IMR-90 (cell line): ENCODE measurements around the gene FOXI1. TPM values are rescaled to one million over a fixed set of nuclear protein-coding genes. Genes with fewer than 3 reads are reported as not detected.

ENCODE experiments used
- ATAC-seq: fragments of 200-7000 bp; cut with Tn5 transposase; 2 replicates; pipeline ENCODE4 v1.9.1; 2020; ENCODE audit warnings: low read depth, mild to moderate bottlenecking, moderate library complexity
- BruUV-seq: library from RNA; stranded (reverse); fragments of 400-500 nt; replicated peaks from 2 replicates; lab custom pipeline; 2021; lab: Mats Ljungman, UMichigan
- CTCF ChIA-PET: fragments of 300-600 bp; formaldehyde crosslinking; extraction: SDS; loops from one replicate; lab custom pipeline; 2021; ENCODE audit warnings: antibody characterized with exemption; lab: Yijun Ruan, JAX
- POLR2A ChIA-PET: fragments of 300-600 bp; sonication (Branson Sonifier 250); formaldehyde crosslinking; loops from one replicate; lab custom pipeline; 2022; ENCODE audit warnings: antibody characterized with exemption; ENCODE audit not compliant: unreplicated experiment; lab: Charles Lee
- DNase-seq: peaks from one replicate; pipeline ENCODE4 v3.0.0; 2013
- H2AFZ ChIP-seq: replicated peaks from 2 replicates; pipeline ENCODE3; 2013; ENCODE audit warnings: low read length, mild to moderate bottlenecking; ENCODE audit not compliant: poor library complexity
- H2AK5ac ChIP-seq: 2 replicates; pipeline ENCODE4 v1.6.1; 2013; ENCODE audit warnings: low read depth, low read length, inconsistent platforms
- H2AK9ac ChIP-seq: replicated peaks from 2 replicates; pipeline ENCODE3; 2013; ENCODE audit warnings: mild to moderate bottlenecking, low read depth, low read length, moderate library complexity; ENCODE audit not compliant: poor library complexity
- H2BK120ac ChIP-seq: 2 replicates; pipeline ENCODE4 v1.6.1; 2013; ENCODE audit warnings: low read depth, low read length, inconsistent platforms
- H2BK15ac ChIP-seq: 3 replicates; pipeline ENCODE4 v1.6.1; 2013; ENCODE audit warnings: low read depth, low read length, inconsistent platforms
- H2BK20ac ChIP-seq: 2 replicates; pipeline ENCODE4 v1.6.1; 2013; ENCODE audit warnings: low read depth, mild to moderate bottlenecking, inconsistent platforms, low read length, moderate library complexity
- H2BK5ac ChIP-seq: 2 replicates; pipeline ENCODE4 v1.6.1; 2013; ENCODE audit warnings: mild to moderate bottlenecking, low read depth, low read length, inconsistent platforms; ENCODE audit not compliant: poor library complexity, severe bottlenecking
- H3K14ac ChIP-seq: replicated peaks from 2 replicates; pipeline ENCODE4 v1.6.1; 2013; ENCODE audit warnings: low read depth, low read length, inconsistent platforms
- H3K18ac ChIP-seq: 2 replicates; pipeline ENCODE4 v1.6.1; 2013; ENCODE audit warnings: low read depth, low read length, control low read depth
- H3K23ac ChIP-seq: 2 replicates; pipeline ENCODE4 v1.6.1; 2013; ENCODE audit warnings: low read depth, low read length, inconsistent platforms
- H3K27ac ChIP-seq: 2 replicates; pipeline ENCODE4 v1.5.1; 2013; ENCODE audit warnings: mild to moderate bottlenecking, control low read depth, low read length; ENCODE audit not compliant: insufficient read depth
- H3K27me3 ChIP-seq: 2 replicates; pipeline ENCODE4 v1.6.1; 2013; ENCODE audit warnings: low read length; ENCODE audit not compliant: control insufficient read depth, insufficient read depth
- H3K36me3 ChIP-seq: 2 replicates; pipeline ENCODE4 v1.6.1; 2013; ENCODE audit warnings: low read length, mixed read lengths; ENCODE audit not compliant: control insufficient read depth, insufficient read depth
- H3K4ac ChIP-seq: 2 replicates; pipeline ENCODE4 v1.6.1; 2013; ENCODE audit warnings: low read depth, low read length, inconsistent platforms
- H3K4me1 ChIP-seq: 2 replicates; pipeline ENCODE4 v1.6.1; 2013; ENCODE audit warnings: low read length, mixed read lengths; ENCODE audit not compliant: control insufficient read depth, insufficient read depth
- H3K4me2 ChIP-seq: 2 replicates; pipeline ENCODE4 v1.6.1; 2013; ENCODE audit warnings: low read depth, mild to moderate bottlenecking, control low read depth, low read length, moderate library complexity
- H3K4me3 ChIP-seq: 2 replicates; pipeline ENCODE4 v1.5.1; 2013; ENCODE audit warnings: low read depth, mild to moderate bottlenecking, control low read depth, low read length, moderate library complexity; ENCODE audit not compliant: insufficient read depth
- H3K56ac ChIP-seq: 2 replicates; pipeline ENCODE4 v1.6.1; 2013; ENCODE audit warnings: low read length, inconsistent platforms; ENCODE audit not compliant: insufficient read depth; ENCODE audit errors: extremely low read depth
- H3K79me1 ChIP-seq, 2 experiments: 2 replicates each; pipeline ENCODE4 v1.6.1; 2013; ENCODE audit warnings: low read length in 2 of 2, inconsistent platforms in 1 of 2, low read depth in 1 of 2
- H3K9ac ChIP-seq: 2 replicates; pipeline ENCODE4 v1.6.1; 2013; ENCODE audit warnings: low read depth, low read length, control low read depth
- H3K9me1 ChIP-seq: 2 replicates; pipeline ENCODE4 v1.6.1; 2013; ENCODE audit warnings: low read length, inconsistent platforms; ENCODE audit not compliant: insufficient read depth
- H3K9me3 ChIP-seq: 2 replicates; pipeline ENCODE4 v1.6.1; 2013; ENCODE audit warnings: low read length; ENCODE audit not compliant: control insufficient read depth, insufficient read depth
- H4K20me1 ChIP-seq: 2 replicates; pipeline ENCODE4 v1.6.1; 2013; ENCODE audit warnings: low read length, inconsistent platforms; ENCODE audit not compliant: insufficient read depth
- H4K5ac ChIP-seq: 2 replicates; pipeline ENCODE4 v1.6.1; 2013; ENCODE audit warnings: mild to moderate bottlenecking, low read depth, low read length, control low read depth
- H4K8ac ChIP-seq, 2 experiments: 2 replicates each; pipeline ENCODE4 v1.6.1; 2013; ENCODE audit warnings: low read depth in 2 of 2, low read length in 2 of 2, control low read depth in 1 of 2, inconsistent platforms in 1 of 2
- H4K91ac ChIP-seq: 2 replicates; pipeline ENCODE4 v1.6.1; 2013; ENCODE audit warnings: low read depth, low read length, inconsistent platforms; ENCODE audit not compliant: insufficient read depth
- CHD1 ChIP-seq: IDR thresholded peaks from 2 replicates; pipeline ENCODE4 v1.6.1; 2012; ENCODE audit warnings: low read depth, low read length, improper control_type of control experiment
- FOS ChIP-seq: fragments of 150-350 bp; IDR thresholded peaks from 2 replicates; pipeline ENCODE4 v1.6.1; 2016; ENCODE audit warnings: low read depth, low read length
- MAFK ChIP-seq: IDR thresholded peaks from 2 replicates; pipeline ENCODE4 v1.6.1; 2012; ENCODE audit warnings: low read depth, low read length, improper control_type of control experiment
- POLR2A ChIP-seq: IDR thresholded peaks from 2 replicates; pipeline ENCODE4 v1.6.1; 2012; ENCODE audit warnings: mild to moderate bottlenecking, low read depth, low read length
- RFX5 ChIP-seq: IDR thresholded peaks from 2 replicates; pipeline ENCODE4 v1.8.0; 2012; ENCODE audit warnings: low read depth, mild to moderate bottlenecking, low read length, moderate library complexity
- SMC3 ChIP-seq: fragments of 150-350 bp; IDR thresholded peaks from 2 replicates; pipeline ENCODE4 v1.6.1; 2016; ENCODE audit warnings: low read depth, mild to moderate bottlenecking, antibody characterized with exemption, low read length, moderate library complexity
- WGBS, 2 experiments: methylation state at CpG; one replicate each; pipeline versions ENCODE4 v1.1.5 to v1.1.7; 2013; ENCODE audit warnings: missing lambda C conversion rate in 2 of 2; ENCODE audit not compliant: insufficient read length in 1 of 2; ENCODE audit errors: extremely low coverage in 2 of 2; 5-methylcytosine and 5-hydroxymethylcytosine counted together
- dilution Hi-C: fragments of 300-500 bp; cut with HindIII; formaldehyde crosslinking; loops from one replicate; pipeline ENCODE4 v1.14.3; 2018; ENCODE audit warnings: low sequenced_read_pairs; ENCODE audit not compliant: unreplicated experiment
- in situ Hi-C: fragments of 300-500 bp; cut with MboI; formaldehyde crosslinking; loops from 3 replicates; pipeline ENCODE4 v1.14.3; 2019; ENCODE audit warnings: low sequenced_read_pairs, inconsistent platforms, mixed read lengths
- intact Hi-C: fragments of 100-400 bp; cut with micrococcal nuclease; formaldehyde crosslinking; loops from 2 replicates; pipeline ENCODE4 v1.10.0; 2022
- polyA plus RNA-seq, 3 experiments: library from polyadenylated mRNA; depleted of rRNA; stranded (reverse); fragments of >200 nt; gene quantifications; 2 replicates each; pipeline ENCODE4 v1.2.3, GENCODE V29; 2012; ENCODE audit warnings: low replicate concordance in 1 of 3
- total RNA-seq: library from RNA; depleted of rRNA; stranded (reverse); fragments of >200 nt; gene quantifications from 2 replicates; pipeline ENCODE4 v1.2.3, GENCODE V29; 2012
- TF ChIP-seq, protein P1 (sequence below): conservative IDR thresholded peaks from 2 replicates; pipeline ENCODE4 v1.5.1; 2012; ENCODE audit warnings: mild to moderate bottlenecking, low read depth, low read length, improper control_type of control experiment
- TF ChIP-seq, protein P2 (sequence below): fragments of 150-350 bp; IDR thresholded peaks from 2 replicates; pipeline ENCODE4 v1.6.1; 2016; ENCODE audit warnings: low read depth, mild to moderate bottlenecking, low read length, moderate library complexity, borderline replicate concordance

FOXI1 gene
- total and polyA plus RNA-seq, 2 of the 4 experiments (the other 2 are of a cell fraction): not detected

DNA sequence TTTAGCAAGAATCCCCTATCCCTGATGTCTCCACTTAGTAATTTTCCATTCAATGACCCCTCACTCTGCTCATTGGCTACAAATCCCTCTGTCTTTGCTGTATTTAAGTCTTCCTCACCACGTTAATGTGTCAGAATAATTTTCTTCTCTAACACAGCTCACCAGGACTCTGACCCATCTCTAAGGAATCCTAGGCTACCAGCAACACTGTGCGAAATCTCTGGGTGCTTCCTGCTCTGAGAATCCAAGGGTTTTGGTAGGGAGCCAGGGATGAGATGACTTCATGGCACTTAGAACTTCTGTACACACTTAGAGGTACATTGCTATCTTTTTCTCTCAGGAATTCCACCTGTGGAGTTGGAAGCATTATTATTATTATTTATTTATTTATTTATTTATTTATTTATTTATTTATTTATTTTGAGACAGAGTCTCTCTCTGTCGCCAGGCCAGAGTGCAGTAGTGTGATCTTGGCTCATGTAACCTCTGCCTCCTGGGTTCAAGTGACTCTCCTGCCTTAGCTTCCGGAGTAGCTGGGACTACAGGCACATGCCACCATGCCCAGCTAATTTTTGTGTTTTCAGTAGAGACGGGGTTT, 53.5 kb downstream of the FOXI1 start:
- TF ChIP-seq CHD1 (no peak), SMC3 (no peak), FOS (no peak), MAFK (no peak), POLR2A (no peak), RFX5 (no peak)
- TF ChIP-seq, protein P1, sequence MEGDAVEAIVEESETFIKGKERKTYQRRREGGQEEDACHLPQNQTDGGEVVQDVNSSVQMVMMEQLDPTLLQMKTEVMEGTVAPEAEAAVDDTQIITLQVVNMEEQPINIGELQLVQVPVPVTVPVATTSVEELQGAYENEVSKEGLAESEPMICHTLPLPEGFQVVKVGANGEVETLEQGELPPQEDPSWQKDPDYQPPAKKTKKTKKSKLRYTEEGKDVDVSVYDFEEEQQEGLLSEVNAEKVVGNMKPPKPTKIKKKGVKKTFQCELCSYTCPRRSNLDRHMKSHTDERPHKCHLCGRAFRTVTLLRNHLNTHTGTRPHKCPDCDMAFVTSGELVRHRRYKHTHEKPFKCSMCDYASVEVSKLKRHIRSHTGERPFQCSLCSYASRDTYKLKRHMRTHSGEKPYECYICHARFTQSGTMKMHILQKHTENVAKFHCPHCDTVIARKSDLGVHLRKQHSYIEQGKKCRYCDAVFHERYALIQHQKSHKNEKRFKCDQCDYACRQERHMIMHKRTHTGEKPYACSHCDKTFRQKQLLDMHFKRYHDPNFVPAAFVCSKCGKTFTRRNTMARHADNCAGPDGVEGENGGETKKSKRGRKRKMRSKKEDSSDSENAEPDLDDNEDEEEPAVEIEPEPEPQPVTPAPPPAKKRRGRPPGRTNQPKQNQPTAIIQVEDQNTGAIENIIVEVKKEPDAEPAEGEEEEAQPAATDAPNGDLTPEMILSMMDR: no peak
- TF ChIP-seq, protein P2, sequence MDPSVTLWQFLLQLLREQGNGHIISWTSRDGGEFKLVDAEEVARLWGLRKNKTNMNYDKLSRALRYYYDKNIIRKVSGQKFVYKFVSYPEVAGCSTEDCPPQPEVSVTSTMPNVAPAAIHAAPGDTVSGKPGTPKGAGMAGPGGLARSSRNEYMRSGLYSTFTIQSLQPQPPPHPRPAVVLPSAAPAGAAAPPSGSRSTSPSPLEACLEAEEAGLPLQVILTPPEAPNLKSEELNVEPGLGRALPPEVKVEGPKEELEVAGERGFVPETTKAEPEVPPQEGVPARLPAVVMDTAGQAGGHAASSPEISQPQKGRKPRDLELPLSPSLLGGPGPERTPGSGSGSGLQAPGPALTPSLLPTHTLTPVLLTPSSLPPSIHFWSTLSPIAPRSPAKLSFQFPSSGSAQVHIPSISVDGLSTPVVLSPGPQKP: no peak
- in situ Hi-C loops (no loop called here), dilution Hi-C loops (no loop called here), intact Hi-C loops (no loop called here)
- H3K9me1 ChIP-seq: no peaks in the 10 kb centered on the region
- no peak overlapping the region for H3K18ac ChIP-seq
- H3K4ac ChIP-seq: no peak overlapping the region
- no peak overlapping the region for H3K56ac ChIP-seq
- no CpG with 5 or more reads among the region's 5 CpGs for WGBS, 2 experiments
- no peak overlapping the region for H2BK120ac ChIP-seq
- H3K14ac ChIP-seq: no peak overlapping the region
- no peaks in the 10 kb centered on the region; the same call in 1 of the 2 replicates for H3K27me3 ChIP-seq
- BruUV-seq: no TSS peak
- H3K36me3 ChIP-seq: no peaks in the 10 kb centered on the region
- no peak overlapping the region for H2BK15ac ChIP-seq
- H2AFZ ChIP-seq: no peak overlapping the region
- CTCF ChIA-PET: no interaction called here
- no peaks in the 10 kb centered on the region for H3K9me3 ChIP-seq
- no peaks in the 10 kb centered on the region for H4K20me1 ChIP-seq
- H3K79me1 ChIP-seq: no peaks in the 10 kb centered on the region
- DNase-seq (peak; percentile 54), ATAC-seq (no peak)
- POLR2A ChIA-PET: no interaction called here
- no peak overlapping the region for H2AK5ac ChIP-seq
- H4K5ac ChIP-seq: no peak overlapping the region
- no peak overlapping the region for H4K91ac ChIP-seq
- no peak overlapping the region for H4K8ac ChIP-seq
- no peak overlapping the region for H3K9ac ChIP-seq
- H3K27ac ChIP-seq: no peak overlapping the region
- no peak overlapping the region for H3K4me3 ChIP-seq
- no peak overlapping the region; the same call in 1 of the 2 replicates for H3K4me2 ChIP-seq
- H2BK20ac ChIP-seq: no peak overlapping the region
- H2BK5ac ChIP-seq: no peak overlapping the region
- no peak overlapping the region for H3K23ac ChIP-seq
- H3K4me1 ChIP-seq: no peaks in the 10 kb centered on the region
- no peak overlapping the region for H2AK9ac ChIP-seq
